ENCODE results near the gene RAB7B.
"Not testable (repeated sequence)": the region's sequence is repeated elsewhere in the genome, so short reads cannot be mapped to it uniquely, and the experiment has no call there.

RAB7B gene

DNA sequence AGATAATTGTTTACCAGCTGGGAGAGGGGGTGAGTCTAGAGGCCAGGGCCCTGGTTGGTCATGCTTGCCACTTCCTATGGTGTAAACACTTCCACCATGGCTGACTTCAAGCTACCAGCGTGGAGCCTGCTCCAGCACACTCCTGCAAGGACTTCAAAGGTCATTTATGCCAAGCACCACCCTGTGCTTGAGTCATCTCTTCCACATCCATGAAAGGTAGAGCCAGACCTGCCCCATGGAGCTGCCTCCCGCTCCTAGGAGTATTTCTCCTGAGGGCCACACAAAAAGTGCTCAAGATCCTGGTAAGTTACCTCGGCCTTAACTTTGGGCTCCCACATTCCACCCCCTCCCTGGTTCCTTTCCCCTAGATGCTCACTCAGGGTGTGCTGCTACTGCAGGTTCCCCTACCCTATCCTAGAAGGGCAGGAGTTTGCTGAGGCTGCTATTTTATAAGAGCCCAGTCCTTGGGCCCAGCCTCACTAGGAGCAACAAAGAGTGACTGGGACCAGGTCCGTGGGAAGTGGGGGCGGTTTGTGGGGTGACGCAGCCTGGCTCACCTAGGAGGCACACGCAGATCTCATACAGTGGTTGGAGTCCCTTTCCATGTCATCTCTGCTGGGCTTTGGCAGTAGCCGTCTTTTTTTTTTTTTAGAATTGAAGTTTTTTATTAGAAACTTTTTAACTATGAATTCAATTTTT is 2.4 kb downstream of the RAB7B start:
- H2AFZ ChIP-seq (ENCODE audit: low read length): no peak overlapping the region
- no peaks in the 10 kb centered on the region for H3K79me2 ChIP-seq (ENCODE audit: low read length)
- H3K4me2 ChIP-seq (ENCODE audit: low read depth, low read length): no peak overlapping the region
- no peaks in the 10 kb centered on the region for H3F3A ChIP-seq (ENCODE audit: insufficient read depth, low read length)
- H3K27me3 ChIP-seq (replicated peaks; ENCODE audit: insufficient read depth, low read length): no peaks in the 10 kb centered on the region
- H3K9me3 ChIP-seq (replicated peaks; ENCODE audit: insufficient read depth, low read length): no peaks in the 10 kb centered on the region
- no peak overlapping the region for H3K9ac ChIP-seq (ENCODE audit: low read length)
- H3K9me2 ChIP-seq (replicated peaks; ENCODE audit: insufficient read depth, low read length): no peaks in the 10 kb centered on the region
- H3K4me3 ChIP-seq (ENCODE audit: low read length): no peak overlapping the region
- no peaks in the 10 kb centered on the region for H3K36me3 ChIP-seq (replicated peaks; ENCODE audit: insufficient read depth, low read length)
- TF ChIP-seq EZH2 (optimal IDR thresholded peaks at IDR 0.05; ENCODE audit: low read depth, low read length) (no peak), EZH2phosphoT487 (IDR thresholded peaks at IDR 0.05; ENCODE audit: low read length) (no peak)
- TF ChIP-seq, protein P1, sequence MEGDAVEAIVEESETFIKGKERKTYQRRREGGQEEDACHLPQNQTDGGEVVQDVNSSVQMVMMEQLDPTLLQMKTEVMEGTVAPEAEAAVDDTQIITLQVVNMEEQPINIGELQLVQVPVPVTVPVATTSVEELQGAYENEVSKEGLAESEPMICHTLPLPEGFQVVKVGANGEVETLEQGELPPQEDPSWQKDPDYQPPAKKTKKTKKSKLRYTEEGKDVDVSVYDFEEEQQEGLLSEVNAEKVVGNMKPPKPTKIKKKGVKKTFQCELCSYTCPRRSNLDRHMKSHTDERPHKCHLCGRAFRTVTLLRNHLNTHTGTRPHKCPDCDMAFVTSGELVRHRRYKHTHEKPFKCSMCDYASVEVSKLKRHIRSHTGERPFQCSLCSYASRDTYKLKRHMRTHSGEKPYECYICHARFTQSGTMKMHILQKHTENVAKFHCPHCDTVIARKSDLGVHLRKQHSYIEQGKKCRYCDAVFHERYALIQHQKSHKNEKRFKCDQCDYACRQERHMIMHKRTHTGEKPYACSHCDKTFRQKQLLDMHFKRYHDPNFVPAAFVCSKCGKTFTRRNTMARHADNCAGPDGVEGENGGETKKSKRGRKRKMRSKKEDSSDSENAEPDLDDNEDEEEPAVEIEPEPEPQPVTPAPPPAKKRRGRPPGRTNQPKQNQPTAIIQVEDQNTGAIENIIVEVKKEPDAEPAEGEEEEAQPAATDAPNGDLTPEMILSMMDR (IDR thresholded peaks at IDR 0.05; ENCODE audit: low read length): no peak
- H4K20me1 ChIP-seq (ENCODE audit: insufficient read depth, low read length): no peaks in the 10 kb centered on the region
- DNase-seq: no peak
- H3K27ac ChIP-seq (ENCODE audit: low read length): no peak overlapping the region
- peaks cover 10% of the 10 kb centered on the region for H3K4me1 ChIP-seq (ENCODE audit: low read length)

- H3K36me3 ChIP-seq (replicated peaks; ENCODE audit: insufficient read depth, low read length): no peaks in the 10 kb centered on the region
- no peak overlapping the region for H3K9ac ChIP-seq (ENCODE audit: low read length)
- DNase-seq: no peak
- H2AFZ ChIP-seq (ENCODE audit: low read length): no peak overlapping the region
- no peak overlapping the region for H3K4me3 ChIP-seq (ENCODE audit: low read length)
- no peaks in the 10 kb centered on the region for H3K9me2 ChIP-seq (replicated peaks; ENCODE audit: insufficient read depth, low read length)
- H3K4me2 ChIP-seq (ENCODE audit: low read depth, low read length): no peak overlapping the region
- H4K20me1 ChIP-seq (ENCODE audit: insufficient read depth, low read length): no peaks in the 10 kb centered on the region
- H3K9me3 ChIP-seq (replicated peaks; ENCODE audit: insufficient read depth, low read length): no peaks in the 10 kb centered on the region
- TF ChIP-seq EZH2phosphoT487 (IDR thresholded peaks at IDR 0.05; ENCODE audit: low read length) (no peak), EZH2 (optimal IDR thresholded peaks at IDR 0.05; ENCODE audit: low read depth, low read length) (no peak)
- TF ChIP-seq, protein P1 (IDR thresholded peaks at IDR 0.05; ENCODE audit: low read length): no peak
- H3K4me1 ChIP-seq (ENCODE audit: low read length): peaks cover 10% of the 10 kb centered on the region
- no peaks in the 10 kb centered on the region for H3K79me2 ChIP-seq (ENCODE audit: low read length)
- no peaks in the 10 kb centered on the region for H3F3A ChIP-seq (ENCODE audit: insufficient read depth, low read length)
- no peak overlapping the region for H3K27ac ChIP-seq (ENCODE audit: low read length)
- no peaks in the 10 kb centered on the region for H3K27me3 ChIP-seq (replicated peaks; ENCODE audit: insufficient read depth, low read length)
Observed at GRCh38 chr1:205998457-205999241, 4.5 kb downstream of the RAB7B start.

- H4K20me1 ChIP-seq (ENCODE audit: insufficient read depth, low read length); H3K4me2 ChIP-seq (ENCODE audit: low read depth, low read length); H3K4me3 ChIP-seq (ENCODE audit: low read length); DNase-seq; H3K4me1 ChIP-seq (ENCODE audit: low read length); H3K9ac ChIP-seq (ENCODE audit: low read length); H3K79me2 ChIP-seq (ENCODE audit: low read length); H3K9me3 ChIP-seq (replicated peaks; ENCODE audit: insufficient read depth, low read length); H3F3A ChIP-seq (ENCODE audit: insufficient read depth, low read length); H2AFZ ChIP-seq (ENCODE audit: low read length); H3K27me3 ChIP-seq (replicated peaks; ENCODE audit: insufficient read depth, low read length); H3K27ac ChIP-seq (ENCODE audit: low read length); H3K9me2 ChIP-seq (replicated peaks; ENCODE audit: insufficient read depth, low read length); H3K36me3 ChIP-seq (replicated peaks; ENCODE audit: insufficient read depth, low read length): not testable (repeated sequence)
Observed at GRCh38 chr1:205996641-205997040, 6.6 kb downstream of the RAB7B start.

GRCh38 chr1:205994346-205994745 is 8.8 kb downstream of the RAB7B start:
- Histone ChIP-seq H3K9me2 (replicated peaks; ENCODE audit: insufficient read depth, low read length) (no peaks in the 10 kb centered on the region), H2AFZ (ENCODE audit: low read length) (no peak overlapping the region), H3K4me2 (ENCODE audit: low read depth, low read length) (no peak overlapping the region), H3K9me3 (replicated peaks; ENCODE audit: insufficient read depth, low read length) (no peaks in the 10 kb centered on the region), H3K79me2 (ENCODE audit: low read length) (no peaks in the 10 kb centered on the region), H3K4me3 (ENCODE audit: low read length) (no peak overlapping the region), H3K27ac (ENCODE audit: low read length) (no peak overlapping the region), H3K9ac (ENCODE audit: low read length) (no peak overlapping the region), H4K20me1 (ENCODE audit: insufficient read depth, low read length) (no peaks in the 10 kb centered on the region), H3F3A (ENCODE audit: insufficient read depth, low read length) (no peaks in the 10 kb centered on the region), H3K36me3 (replicated peaks; ENCODE audit: insufficient read depth, low read length) (no peaks in the 10 kb centered on the region), H3K4me1 (ENCODE audit: low read length) (no peaks in the 10 kb centered on the region), H3K27me3 (replicated peaks; ENCODE audit: insufficient read depth, low read length) (no peaks in the 10 kb centered on the region)
- TF ChIP-seq, protein P1 (IDR thresholded peaks at IDR 0.05; ENCODE audit: low read length): no peak
- TF ChIP-seq EZH2phosphoT487 (IDR thresholded peaks at IDR 0.05; ENCODE audit: low read length) (no peak), EZH2 (optimal IDR thresholded peaks at IDR 0.05; ENCODE audit: low read depth, low read length) (no peak)
- no peak for DNase-seq

All from MM.1S (cell line).